Hindlimb muscle (tissue), 1 donor: Measurements from ENCODE around the gene SLC30A3. TPM values are rescaled to one million over a fixed set of nuclear protein-coding genes. Genes with fewer than 3 reads are reported as not detected.
"Not testable (repeated sequence)": the region's sequence is repeated elsewhere in the genome, so short reads cannot be mapped to it uniquely, and the experiment has no call there.

Experiments used
- DNase-seq: peaks from one replicate; pipeline ENCODE4 v3.0.0-alpha.2; 2013
- polyA plus RNA-seq: library from polyadenylated mRNA; unstranded; fragments of 120-200 nt; gene quantifications from one replicate; pipeline ENCODE4 v1.2.1, GENCODE V29; 2013; ENCODE audit not compliant: insufficient read length

Gene SLC30A3, protein sequence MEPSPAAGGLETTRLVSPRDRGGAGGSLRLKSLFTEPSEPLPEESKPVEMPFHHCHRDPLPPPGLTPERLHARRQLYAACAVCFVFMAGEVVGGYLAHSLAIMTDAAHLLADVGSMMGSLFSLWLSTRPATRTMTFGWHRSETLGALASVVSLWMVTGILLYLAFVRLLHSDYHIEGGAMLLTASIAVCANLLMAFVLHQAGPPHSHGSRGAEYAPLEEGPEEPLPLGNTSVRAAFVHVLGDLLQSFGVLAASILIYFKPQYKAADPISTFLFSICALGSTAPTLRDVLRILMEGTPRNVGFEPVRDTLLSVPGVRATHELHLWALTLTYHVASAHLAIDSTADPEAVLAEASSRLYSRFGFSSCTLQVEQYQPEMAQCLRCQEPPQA
- 2.8 TPM for polyA plus RNA-seq

DNA sequence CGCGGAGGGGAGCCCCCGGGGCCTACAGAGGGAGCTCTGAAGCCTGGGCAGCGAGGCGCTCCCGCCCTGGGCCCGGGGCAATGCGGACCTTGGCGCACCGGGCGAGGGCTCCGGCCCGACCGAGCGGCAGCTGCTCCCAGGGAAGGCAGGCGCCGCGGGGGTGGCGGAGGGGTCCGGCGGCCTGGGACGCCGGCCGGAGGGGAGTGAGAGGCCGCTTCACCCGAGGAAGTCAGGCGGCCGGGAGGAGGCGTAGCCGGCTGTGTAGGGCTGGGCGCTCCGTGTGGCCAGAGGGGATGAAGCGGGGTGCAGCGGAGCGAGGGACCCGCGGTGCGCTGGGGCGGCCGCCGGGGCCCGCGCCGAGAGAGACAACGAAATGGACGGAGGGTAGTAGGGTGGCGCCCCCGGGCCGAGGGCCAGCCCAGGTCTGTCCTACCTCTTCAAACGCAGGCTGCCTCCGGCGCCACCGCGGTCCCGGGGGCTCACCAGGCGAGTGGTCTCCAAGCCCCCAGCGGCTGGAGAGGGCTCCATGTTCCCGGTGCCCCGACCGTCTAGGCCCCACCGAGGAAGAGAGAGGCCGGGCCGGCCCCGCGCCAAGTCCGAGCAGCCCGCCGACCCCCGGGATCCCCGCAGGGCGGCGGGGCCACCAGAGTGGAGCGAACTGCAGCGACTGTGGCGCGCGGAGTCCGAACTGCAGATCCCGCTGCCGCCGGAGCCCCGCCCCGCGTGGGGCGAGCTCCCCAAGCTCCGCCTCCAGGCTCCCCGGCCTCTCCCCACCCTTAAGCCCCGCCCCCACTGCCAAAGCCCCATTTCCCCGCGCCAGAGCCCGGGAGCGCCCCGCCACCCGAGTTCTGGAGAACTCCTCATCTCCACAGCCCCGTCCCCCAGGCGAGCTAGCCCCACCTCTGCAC lies at the start of gene SLC30A3:
TSS of gene SLC30A3 (minus strand) at position 669 of the 908 bp plus-strand sequence. CDS start at position 528, 141 bp downstream.
- peak; percentile 38 for DNase-seq

DNA sequence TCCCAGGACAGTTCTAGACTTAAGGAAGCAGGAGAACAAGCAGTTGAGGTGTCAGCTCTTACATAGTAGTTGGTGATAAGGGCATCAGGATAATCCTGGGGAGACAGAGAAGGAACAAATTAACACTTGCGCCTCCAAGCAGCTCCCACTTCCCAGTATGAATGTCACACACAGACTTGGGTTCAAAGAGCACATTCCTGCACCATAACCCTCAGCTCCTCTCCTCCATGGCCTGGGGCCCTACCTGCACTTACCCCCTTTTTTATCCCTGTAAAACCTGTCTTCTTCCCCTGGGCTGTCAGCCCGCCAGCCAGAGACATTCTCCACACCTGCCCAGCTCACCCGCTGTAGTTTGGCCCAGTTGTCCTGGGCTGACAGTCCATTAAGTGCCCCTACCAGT lies 49.3 kb upstream of the SLC30A3 start:
- no peak for DNase-seq

DNA sequence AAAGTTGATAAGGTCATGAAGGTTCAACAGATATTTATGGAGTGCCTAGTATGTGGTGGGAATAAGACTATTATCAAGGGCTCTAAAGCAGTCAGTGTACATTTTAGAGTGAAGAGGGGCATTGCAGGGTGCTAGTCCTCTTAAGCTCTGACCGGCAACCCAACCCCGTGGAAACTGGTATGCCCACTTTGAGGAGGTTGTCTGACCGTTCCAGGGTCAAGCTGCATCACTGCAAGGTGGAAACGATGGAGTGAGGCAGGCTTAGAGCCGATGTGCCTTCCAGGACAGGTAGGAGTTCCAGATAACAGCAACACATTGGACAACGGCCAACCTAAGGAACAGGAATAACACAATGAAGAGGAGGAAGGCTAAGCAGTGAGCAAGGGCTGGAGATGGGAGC lies 46.8 kb upstream of the SLC30A3 start:
- no peak for DNase-seq

DNA sequence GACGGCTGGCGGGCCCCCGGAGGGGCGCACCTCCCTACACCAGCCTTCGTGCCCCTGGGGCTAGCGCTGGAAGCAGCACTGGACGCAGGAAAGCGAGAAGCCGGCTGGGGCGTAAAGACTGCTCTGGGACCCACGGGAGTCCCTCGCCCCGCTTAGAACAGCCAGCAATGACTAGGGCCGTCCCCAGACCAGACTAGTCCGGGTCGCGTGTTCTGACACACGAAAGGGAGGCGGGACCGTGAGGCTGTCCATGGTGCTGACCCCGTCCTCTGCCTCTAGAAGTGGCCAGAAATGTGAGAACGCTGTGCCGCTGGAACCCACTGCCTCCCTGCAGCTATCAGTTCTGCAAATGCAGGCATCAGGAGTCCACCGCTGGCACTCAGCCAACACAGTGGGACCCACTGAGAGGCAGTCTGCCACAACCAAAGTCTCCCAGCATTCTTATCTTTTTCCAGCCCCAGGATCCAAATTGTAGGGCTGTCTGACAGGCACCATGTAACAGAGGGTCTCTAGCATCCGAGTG lies 45.6 kb upstream of the SLC30A3 start, which contains the start of gene UCN:
TSS of gene UCN (minus strand) at position 87 of the 523 bp plus-strand sequence. CDS start 550 bp downstream, outside the sequence.
- peak; percentile 51 for DNase-seq

DNA sequence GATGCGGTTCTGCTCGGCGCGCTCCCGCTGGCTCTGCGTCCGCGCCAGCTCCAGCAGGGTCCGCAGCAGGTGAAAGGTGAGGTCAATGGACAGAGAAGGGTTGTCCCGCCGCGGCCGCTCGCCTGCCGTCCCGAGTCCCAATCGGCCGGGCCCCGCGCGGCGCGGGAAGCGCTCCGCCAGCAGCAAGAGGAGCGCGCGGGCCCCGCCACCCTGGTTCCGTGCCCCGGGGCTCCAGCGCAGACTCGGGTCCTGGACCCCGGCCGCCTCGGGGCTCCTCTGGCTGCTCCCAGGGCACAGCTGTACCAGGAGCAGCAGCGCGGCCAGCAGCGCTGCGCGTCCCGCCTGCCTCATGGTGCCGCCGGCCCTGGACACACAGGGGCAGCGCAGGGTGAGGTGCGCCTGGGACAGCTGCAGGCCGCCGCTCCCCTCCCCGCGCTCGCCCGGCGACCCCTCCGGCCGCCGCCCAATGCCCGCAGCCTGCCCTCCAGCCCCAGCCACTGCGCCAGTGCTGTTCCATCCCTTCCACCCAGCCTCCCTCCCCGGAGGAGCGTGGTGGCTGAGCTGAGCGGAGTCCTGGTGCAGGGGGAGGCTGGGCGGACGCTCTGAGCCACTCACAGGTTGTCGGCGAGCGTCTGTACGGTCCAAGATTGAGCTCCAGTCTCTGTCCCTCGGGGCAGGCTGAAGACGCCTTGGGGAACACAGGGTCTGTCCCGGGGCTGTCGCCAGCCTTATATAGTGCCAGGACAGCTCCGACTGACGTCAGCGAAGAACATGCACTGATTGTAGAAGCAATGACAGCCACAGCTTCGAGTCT lies 44.9 kb upstream of the SLC30A3 start:
- no peak for DNase-seq

DNA sequence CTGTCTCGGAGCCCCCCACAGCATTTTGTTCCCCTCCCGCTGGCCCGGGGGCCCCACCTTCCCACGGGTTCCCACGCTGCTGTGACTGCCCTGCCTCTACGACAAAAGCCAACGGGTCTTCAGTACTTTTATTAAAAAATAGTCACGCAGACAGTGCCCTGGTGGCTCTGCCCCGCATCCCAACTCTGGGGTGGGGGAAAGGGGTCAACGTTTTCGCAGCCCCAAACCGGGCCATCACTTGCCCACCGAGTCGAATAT lies 44.4 kb upstream of the SLC30A3 start:
- DNase-seq = no peak

DNA sequence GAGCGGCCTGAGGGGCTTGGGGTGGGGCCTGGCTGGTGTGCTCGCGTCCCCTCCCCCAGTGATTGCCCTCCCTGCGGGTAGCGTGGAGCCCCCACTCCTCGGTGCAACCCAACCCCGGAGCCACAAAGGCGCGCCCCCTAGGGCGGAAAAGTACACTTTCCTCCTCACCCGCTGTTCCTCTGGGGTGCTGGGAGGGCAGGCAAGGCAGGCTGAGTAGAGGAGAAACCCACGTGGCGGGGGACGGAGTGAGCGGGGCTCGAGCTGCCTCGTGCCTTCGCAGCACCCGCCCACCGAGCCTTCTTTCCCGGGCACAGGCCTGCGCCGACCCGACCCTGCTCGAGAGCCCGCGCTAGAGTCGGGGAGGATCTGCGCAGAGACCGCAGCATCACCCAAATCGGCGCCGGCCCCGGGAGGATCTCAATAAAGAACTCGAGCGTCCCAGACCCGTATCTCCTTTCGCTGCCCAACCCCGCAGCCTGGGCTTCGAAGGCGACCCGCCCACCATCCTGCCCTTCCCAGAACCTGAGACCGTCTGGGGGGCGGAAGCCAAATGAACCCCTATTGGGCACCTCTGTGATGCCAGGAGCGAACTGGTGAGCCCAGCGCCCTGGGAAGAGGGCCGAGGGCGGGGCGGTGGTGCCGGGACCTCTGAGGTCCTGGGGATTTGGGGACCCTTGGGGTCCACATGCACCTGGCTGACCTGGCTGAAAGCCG lies 43.9 kb upstream of the SLC30A3 start:
- no peak for DNase-seq

DNA sequence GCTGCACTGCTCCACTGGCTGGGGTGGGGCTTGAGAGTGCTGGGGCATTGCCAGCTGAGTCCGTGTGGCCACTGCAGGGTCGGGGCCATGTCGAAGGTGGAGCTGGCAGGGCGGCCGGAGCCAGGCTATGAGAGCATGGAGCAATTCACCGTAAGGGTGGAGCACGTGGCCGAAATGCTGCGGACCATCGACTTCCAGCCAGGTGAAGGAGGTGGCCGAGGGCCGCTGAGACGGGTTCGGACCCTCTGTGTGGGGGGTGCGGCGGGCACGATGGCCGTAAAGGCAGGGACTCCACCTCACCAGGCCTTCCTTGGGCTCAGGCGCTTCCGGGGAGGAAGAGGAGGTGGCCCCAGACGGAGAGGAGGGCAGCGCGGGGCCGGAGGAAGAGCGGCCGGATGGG lies 43.3 kb upstream of the SLC30A3 start:
- no peak for DNase-seq

DNA sequence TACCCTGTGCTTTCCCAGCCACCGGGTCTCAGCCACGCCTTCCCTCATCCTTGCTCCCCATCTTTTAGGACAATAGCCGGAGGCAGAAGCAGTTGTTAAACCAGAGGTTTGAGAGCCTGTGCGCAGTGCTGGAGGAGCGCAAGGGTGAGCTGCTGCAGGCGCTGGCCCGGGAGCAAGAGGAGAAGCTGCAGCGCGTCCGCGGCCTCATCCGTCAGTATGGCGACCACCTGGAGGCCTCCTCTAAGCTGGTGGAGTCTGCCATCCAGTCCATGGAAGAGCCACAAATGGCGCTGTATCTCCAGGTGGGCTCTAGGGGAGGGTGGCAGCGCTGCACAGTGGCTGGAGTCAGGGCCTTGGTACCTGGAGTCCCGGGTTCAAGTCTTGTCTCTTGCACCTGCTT lies 42.7 kb upstream of the SLC30A3 start:
- DNase-seq = no peak

DNA sequence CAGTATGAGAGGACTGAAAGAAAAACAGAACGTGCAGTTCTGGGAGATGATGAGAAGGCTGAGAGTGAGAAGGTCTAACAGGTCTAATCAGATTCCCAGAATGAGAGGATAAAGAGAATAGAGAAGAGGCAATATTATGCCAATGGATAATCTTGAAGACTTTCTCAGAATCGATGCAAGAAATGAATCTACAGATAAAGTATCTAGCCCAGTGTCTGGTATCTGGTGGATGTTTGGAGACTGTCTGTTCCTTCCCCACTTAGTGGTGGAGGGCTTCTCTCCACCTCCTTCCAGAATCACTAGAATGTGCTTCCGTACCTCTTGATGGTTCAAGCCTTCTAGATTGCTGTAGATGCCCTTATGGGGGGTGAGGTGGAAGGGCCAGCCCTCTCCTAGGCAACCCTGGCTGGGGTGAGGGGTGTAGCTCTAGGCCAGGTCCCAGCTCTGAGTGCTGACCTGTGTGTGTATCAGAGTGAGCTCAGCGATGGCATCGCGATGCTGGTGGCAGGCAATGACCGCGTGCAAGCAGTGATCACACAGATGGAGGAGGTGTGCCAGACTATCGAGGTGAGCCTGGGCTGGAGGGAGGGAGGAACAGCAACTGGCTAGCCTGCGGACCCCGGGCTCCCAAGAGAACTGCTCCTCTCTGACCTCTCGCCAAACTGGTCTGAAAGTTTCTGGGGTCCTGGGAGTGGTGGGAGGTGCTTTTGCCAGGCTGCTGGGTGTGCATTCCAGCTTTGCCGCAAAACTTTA lies 41.8 kb upstream of the SLC30A3 start:
- DNase-seq = no peak

DNA sequence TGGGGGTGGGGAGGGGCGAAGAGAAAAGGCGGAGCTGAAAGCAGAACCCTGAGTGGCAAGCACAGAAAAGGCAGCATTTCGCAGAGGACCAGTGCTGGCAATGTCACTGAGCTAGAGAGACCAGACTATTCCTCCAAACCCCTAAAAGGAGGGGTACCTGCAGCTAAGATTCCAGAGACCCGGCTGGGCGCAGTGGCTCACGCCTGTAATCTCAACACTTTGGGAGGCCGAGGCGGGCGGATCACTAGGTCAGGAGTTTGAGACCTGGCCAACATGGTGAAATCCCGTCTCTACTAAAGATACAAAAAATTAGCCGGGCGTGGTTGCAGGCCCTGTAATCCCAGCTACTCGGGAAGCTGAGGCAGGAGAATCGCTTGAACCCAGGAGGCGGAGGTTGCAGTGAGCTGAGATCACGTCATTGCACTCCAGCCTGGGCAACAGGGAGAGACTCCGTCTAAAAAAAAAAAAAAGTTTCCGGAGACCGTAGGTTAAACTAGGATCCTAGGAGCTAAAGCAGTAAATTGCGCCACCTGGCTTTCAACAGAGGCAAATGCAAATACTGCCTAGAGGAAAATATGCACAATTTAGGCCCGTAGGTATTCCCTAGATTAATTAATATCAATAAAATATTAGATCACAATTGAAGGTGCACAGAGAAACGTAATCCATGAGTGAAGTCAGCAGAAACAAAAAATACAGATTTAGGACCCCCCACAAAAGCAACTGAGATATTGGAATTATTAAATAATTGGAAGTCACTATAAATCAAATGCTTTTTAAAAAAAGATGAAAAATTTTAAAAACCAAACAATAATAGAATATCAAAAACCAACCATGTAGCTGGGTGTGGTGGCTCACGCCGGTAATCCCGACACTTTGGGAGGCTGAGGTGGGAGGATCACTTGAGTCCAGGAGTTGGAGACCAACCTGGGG lies 40.5 kb upstream of the SLC30A3 start:
- no peak for DNase-seq

DNA sequence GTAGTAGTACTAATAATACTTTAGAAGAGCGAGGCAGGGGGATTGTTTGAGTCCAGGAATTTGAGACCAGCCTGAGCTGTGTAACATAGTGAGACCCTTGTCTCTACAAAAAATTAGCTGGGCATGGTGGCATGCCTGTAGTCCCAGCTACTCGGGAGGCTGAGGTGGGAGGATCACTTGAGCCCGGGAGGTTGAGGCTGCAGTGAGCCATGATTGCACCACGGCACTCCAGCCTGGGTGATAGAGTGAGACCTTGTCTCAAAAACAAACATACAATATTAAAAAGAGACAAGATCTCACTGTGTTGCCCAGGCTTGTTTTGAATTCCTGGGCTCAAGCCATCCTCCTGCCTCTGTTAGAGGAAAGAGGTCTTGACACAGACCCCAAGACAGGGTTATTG lies 37.8 kb upstream of the SLC30A3 start:
- not testable (repeated sequence) for DNase-seq

DNA sequence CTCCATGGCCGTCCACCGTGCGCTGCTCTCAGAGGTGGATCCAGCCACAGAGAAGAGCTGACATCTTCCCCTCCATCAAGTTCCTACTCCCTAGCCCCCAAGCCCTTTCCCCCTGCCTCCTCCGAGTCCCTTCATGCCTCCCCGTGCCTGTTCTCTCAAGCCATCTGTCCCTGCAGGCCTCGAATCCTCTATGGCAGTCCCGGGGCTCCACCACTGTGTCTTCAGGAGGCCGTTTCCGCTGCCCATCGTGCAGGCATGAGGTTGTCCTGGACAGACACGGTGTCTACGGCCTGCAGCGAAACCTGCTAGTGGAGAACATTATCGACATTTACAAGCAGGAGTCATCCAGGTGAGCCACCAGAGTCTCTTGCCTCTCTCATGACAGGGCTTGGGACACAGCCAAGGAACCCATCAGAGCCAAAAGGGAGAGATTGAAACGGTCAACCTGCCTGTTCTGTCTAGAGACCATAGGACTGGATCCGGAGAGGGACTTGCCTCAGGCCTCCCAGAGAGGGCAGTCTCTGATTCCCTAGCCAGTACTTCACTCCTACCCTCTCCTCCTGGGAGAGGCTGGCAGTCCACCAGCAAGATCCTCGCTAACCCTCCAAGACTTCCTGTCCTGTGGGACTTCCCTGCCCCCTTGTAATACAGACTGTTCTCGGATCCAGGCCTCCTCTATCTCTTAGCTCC lies 35.7 kb upstream of the SLC30A3 start:
- DNase-seq = no peak

DNA sequence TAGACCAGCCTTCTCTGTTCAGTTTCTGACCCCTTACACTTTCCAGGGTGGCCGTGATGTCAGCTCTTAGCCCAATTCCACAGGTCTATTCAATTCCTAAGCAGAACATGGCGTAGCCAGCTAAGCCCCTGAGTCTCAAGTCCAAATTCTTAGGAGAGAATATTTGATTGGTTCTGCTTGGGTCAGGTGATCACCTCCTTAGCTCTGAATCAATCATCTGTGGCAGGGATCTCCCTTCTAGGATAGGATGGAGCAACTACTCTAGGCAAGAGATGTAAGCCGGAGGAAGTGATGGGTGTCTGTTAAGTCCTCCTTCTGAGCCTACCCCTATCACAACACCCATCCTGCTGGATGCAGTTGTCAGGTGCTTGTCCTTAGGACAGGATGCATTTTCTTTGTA lies 34.3 kb upstream of the SLC30A3 start:
- no peak for DNase-seq

DNA sequence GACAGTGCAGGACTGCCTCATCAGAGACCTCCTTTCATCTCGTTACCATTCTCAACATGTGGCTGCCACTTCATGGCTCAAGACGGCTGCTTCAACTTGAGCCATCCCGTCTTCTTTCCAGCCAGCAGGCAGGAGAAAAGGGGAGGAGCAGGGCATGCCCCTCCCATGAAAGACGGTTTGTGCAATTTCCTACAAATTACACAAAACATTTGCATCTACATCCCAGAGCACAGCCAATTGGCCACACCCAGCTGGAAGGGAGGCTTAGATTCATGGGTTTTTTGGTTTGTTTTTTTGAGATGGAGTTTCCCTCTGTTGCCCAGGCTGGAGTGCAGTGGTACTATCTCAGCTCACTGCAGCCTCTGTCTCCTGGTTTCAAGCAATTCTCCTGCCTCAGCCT lies 33.6 kb upstream of the SLC30A3 start:
- no peak for DNase-seq

DNA sequence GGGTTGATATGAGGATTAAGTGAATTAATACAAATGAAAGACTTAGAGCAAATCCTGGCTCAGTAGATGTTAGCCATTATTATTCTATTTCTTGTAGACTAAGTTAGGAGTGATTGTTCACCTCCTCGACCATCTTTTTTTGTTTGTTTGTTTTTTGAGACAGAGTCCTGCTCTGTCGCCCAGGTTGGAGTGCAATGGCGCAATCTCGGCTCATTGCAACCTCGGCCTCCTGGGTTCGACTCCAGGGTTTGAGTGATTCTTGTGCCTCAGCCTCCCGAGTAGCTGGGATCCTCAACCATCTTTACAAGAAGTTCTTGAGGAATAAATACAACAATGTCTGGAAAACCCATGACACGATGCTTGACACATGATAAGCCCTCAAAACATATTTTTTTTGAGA lies 32.1 kb upstream of the SLC30A3 start:
- DNase-seq = no peak

DNA sequence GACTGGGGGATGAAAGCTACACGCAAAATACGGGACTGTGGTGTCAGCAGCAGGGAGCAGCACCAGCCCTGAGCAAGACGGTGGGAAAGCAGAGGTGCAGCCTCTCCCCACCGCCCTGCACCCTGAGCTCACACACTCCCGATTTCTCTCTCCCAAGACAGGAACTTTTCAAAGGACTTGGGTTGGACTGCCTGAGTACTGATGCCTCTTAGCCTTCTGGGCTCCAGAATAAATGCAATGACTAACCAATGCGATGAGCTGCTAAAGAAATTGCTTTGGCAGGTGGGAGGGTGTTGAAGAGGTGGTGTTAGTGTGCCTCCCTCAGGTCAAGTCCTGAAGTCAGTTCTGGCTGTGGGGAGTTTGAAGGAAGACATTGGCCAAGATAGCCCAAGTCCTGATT lies 29.0 kb upstream of the SLC30A3 start:
- DNase-seq = no peak

DNA sequence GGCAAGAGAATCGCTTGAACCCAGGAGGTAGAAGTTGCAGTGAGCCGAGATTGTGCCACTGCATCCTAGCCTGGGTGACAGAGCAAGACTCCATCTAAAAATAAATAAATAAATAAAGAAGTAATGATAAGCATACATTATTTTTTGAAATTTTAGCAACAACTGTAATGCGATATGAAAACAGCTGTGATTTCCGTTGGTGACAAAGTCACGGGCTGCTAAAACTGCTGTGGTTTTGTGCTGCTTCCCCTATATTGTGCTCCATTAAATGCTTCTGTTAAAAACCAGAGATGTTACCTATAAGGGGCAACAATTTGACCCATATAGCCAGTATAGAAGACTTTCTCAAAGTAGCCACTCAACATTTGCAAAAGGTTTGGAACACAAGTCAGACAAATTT lies 27.7 kb upstream of the SLC30A3 start:
- no peak for DNase-seq

DNA sequence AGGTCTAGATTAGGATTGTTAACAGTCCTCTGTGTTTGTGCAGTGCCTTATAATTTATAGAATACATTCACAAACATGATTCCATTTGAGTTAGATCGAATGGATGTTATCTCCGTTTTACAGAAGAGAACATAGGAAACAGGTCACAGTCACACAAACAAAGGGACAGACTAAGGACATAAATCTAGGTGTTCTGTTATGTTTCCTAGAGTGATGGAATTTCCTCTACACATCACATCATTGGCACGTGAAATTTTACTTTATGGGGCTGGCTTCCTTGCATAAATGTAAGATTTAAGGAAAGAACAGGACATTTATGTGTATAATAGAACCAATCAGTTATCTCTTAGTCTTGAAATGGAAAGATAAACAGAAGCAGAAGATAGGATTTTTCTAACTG lies 25.8 kb upstream of the SLC30A3 start:
- no peak for DNase-seq
